ENCODE measurements around the gene OR5K3. TPM values are rescaled to one million over a fixed set of nuclear protein-coding genes. Genes with fewer than 3 reads are reported as not detected.
A peak's percentile ranks its signal among the peaks of the same experiment; 100 is the strongest.

OR5K3 gene
- polyA plus RNA-seq (2012; ENCODE audit: low read depth, missing spikeins): not detected

- DNase-seq (ENCODE audit: insufficient read length, low spot score): no peak
- FAIRE-seq: no peak
- TF ChIP-seq SPI1 (IDR thresholded peaks at IDR 0.05; ENCODE audit: low read depth, low read length) (no peak), POLR2A (IDR thresholded peaks at IDR 0.05; ENCODE audit: low read depth, low read length) (no peak), POLR2AphosphoS5 (IDR thresholded peaks at IDR 0.05; ENCODE audit: low read depth, low read length) (no peak), PAX5 (IDR thresholded peaks at IDR 0.05; ENCODE audit: insufficient read depth, low read length, severe bottlenecking) (no peak), POU2F2 (IDR thresholded peaks at IDR 0.05; ENCODE audit: low read depth, low read length) (no peak), TAF1 (IDR thresholded peaks at IDR 0.05; ENCODE audit: low read depth, low read length) (no peak)
These were observed at the start of gene OR5K3 for GRCh38 chr3:98390366-98390765. TSS of gene OR5K3 (plus strand) at chr3:98390666. CDS start at chr3:98390666, 0 bp downstream.

- DNase-seq (ENCODE audit: insufficient read length, low spot score) (no peak), FAIRE-seq (peak; percentile 16)
- TF ChIP-seq SPI1 (IDR thresholded peaks at IDR 0.05; ENCODE audit: low read depth, low read length): no peak
- TF ChIP-seq POU2F2 (IDR thresholded peaks at IDR 0.05; ENCODE audit: low read depth, low read length): no peak
- no peak for TF ChIP-seq POLR2A (IDR thresholded peaks at IDR 0.05; ENCODE audit: low read depth, low read length)
- TF ChIP-seq POLR2AphosphoS5 (IDR thresholded peaks at IDR 0.05; ENCODE audit: low read depth, low read length): no peak
- no peak for TF ChIP-seq PAX5 (IDR thresholded peaks at IDR 0.05; ENCODE audit: insufficient read depth, low read length, severe bottlenecking)
- TF ChIP-seq TAF1 (IDR thresholded peaks at IDR 0.05; ENCODE audit: low read depth, low read length): no peak
These were observed 48.7 kb upstream of the OR5K3 start for GRCh38 chr3:98341758-98342157.

- peak; percentile 85 for FAIRE-seq
- TF ChIP-seq PAX5 (IDR thresholded peaks at IDR 0.05; ENCODE audit: insufficient read depth, low read length, severe bottlenecking) (no peak), POLR2A (IDR thresholded peaks at IDR 0.05; ENCODE audit: low read depth, low read length) (no peak), POLR2AphosphoS5 (IDR thresholded peaks at IDR 0.05; ENCODE audit: low read depth, low read length) (no peak), SPI1 (IDR thresholded peaks at IDR 0.05; ENCODE audit: low read depth, low read length) (no peak), TAF1 (IDR thresholded peaks at IDR 0.05; ENCODE audit: low read depth, low read length) (no peak)
- DNase-seq (ENCODE audit: insufficient read length, low spot score): no peak
These were observed 46.6 kb upstream of the OR5K3 start for GRCh38 chr3:98343647-98344507.

GRCh38 chr3:98350082-98350481, 40.4 kb upstream of the OR5K3 start:
- no peak for FAIRE-seq
- TF ChIP-seq POU2F2 (IDR thresholded peaks at IDR 0.05; ENCODE audit: low read depth, low read length) (no peak), POLR2AphosphoS5 (IDR thresholded peaks at IDR 0.05; ENCODE audit: low read depth, low read length) (no peak), POLR2A (IDR thresholded peaks at IDR 0.05; ENCODE audit: low read depth, low read length) (no peak), TAF1 (IDR thresholded peaks at IDR 0.05; ENCODE audit: low read depth, low read length) (no peak), SPI1 (IDR thresholded peaks at IDR 0.05; ENCODE audit: low read depth, low read length) (no peak), PAX5 (IDR thresholded peaks at IDR 0.05; ENCODE audit: insufficient read depth, low read length, severe bottlenecking) (no peak)
- DNase-seq (ENCODE audit: insufficient read length, low spot score): no peak

- TF ChIP-seq SPI1 (IDR thresholded peaks at IDR 0.05; ENCODE audit: low read depth, low read length): no peak
- DNase-seq (ENCODE audit: insufficient read length, low spot score): no peak
- FAIRE-seq: no peak
These were observed 36.9 kb upstream of the OR5K3 start, which contains the start of gene OR5K4 for GRCh38 chr3:98353554-98353953. TSS of gene OR5K4 (plus strand) at chr3:98353854. CDS start at chr3:98353854, 0 bp downstream.

- DNase-seq (ENCODE audit: insufficient read length, low spot score) (no peak), FAIRE-seq (no peak)
- no peak for TF ChIP-seq SPI1 (IDR thresholded peaks at IDR 0.05; ENCODE audit: low read depth, low read length)
- no peak for TF ChIP-seq POLR2AphosphoS5 (IDR thresholded peaks at IDR 0.05; ENCODE audit: low read depth, low read length)
- no peak for TF ChIP-seq PAX5 (IDR thresholded peaks at IDR 0.05; ENCODE audit: insufficient read depth, low read length, severe bottlenecking)
These were observed 31.2 kb upstream of the OR5K3 start for GRCh38 chr3:98359250-98359649.

GRCh38 chr3:98359993-98360675, 30.3 kb upstream of the OR5K3 start:
- DNase-seq (ENCODE audit: insufficient read length, low spot score) (no peak), FAIRE-seq (peak; percentile 80)
- TF ChIP-seq POLR2A (IDR thresholded peaks at IDR 0.05; ENCODE audit: low read depth, low read length) (no peak), PAX5 (IDR thresholded peaks at IDR 0.05; ENCODE audit: insufficient read depth, low read length, severe bottlenecking) (no peak), POLR2AphosphoS5 (IDR thresholded peaks at IDR 0.05; ENCODE audit: low read depth, low read length) (no peak), TAF1 (IDR thresholded peaks at IDR 0.05; ENCODE audit: low read depth, low read length) (no peak), SPI1 (IDR thresholded peaks at IDR 0.05; ENCODE audit: low read depth, low read length) (no peak), POU2F2 (IDR thresholded peaks at IDR 0.05; ENCODE audit: low read depth, low read length) (no peak)

- no peak for DNase-seq (ENCODE audit: insufficient read length, low spot score)
- FAIRE-seq: no peak
- TF ChIP-seq PAX5 (IDR thresholded peaks at IDR 0.05; ENCODE audit: insufficient read depth, low read length, severe bottlenecking) (no peak), TAF1 (IDR thresholded peaks at IDR 0.05; ENCODE audit: low read depth, low read length) (no peak), POLR2AphosphoS5 (IDR thresholded peaks at IDR 0.05; ENCODE audit: low read depth, low read length) (no peak), POU2F2 (IDR thresholded peaks at IDR 0.05; ENCODE audit: low read depth, low read length) (no peak), POLR2A (IDR thresholded peaks at IDR 0.05; ENCODE audit: low read depth, low read length) (no peak), SPI1 (IDR thresholded peaks at IDR 0.05; ENCODE audit: low read depth, low read length) (no peak)
These were observed 29.8 kb upstream of the OR5K3 start for GRCh38 chr3:98360681-98361080.

GRCh38 chr3:98361289-98361688, 29.2 kb upstream of the OR5K3 start:
- FAIRE-seq: peak; percentile 23
- no peak for TF ChIP-seq TAF1 (IDR thresholded peaks at IDR 0.05; ENCODE audit: low read depth, low read length)
- no peak for TF ChIP-seq SPI1 (IDR thresholded peaks at IDR 0.05; ENCODE audit: low read depth, low read length)
- TF ChIP-seq POLR2A (IDR thresholded peaks at IDR 0.05; ENCODE audit: low read depth, low read length): no peak
- no peak for TF ChIP-seq POLR2AphosphoS5 (IDR thresholded peaks at IDR 0.05; ENCODE audit: low read depth, low read length)
- DNase-seq (ENCODE audit: insufficient read length, low spot score): no peak
